ENCODE results near the gene GADD45GIP1.
A peak's percentile ranks its signal among the peaks of the same experiment; 100 is the strongest.

GADD45GIP1 gene

DNA sequence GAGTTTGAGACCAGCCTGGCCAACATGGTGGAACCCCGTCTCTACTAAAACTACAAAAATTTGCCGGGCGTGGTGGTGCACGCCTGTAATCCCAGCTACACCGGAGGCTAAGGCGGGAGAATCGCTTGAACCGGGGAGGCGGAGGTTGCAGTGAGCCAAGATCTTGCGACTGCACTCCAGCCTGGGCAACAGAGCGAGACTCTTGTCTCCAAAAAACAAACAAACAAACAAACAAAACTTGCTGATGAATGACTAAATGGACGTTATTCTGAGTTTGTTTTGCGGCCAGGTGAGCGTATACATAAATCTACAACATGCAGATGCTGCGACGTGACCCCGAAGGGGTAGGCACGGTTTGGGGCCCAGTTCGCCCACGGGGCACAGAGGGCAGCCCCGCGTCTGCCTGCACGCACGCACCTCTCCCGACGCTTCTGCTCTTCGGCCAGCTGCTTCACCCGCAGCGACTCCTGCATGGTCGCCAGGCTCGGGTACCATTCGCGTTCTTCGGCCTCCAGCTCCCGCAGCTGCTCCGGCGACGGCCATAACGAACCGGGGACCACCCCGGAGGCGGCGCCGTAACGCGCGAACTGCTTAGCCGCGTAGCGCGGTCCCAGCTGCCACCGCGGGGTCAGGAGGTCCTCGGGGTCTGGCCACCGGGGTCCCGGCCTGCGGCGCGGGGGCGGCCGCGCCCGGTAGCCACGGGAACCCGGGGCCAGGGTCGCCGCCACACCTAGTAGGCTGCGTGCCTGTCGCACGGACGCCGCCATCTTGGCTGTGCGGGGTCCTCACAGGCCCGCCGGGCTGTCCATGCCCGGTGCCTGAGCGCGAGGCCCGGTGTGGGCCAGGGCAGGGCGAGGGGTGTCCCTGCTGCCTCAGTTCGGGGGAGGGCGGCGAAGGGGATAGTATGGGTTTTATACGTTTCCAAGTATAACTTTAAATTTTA, at the start of gene GADD45GIP1:
Gene GADD45GIP1, minus strand, starts transcription at position 778 of the 943 bp plus-strand sequence. Its CDS starts 11 bp downstream, at position 767.
- peak; percentile 96 for ATAC-seq

DNA sequence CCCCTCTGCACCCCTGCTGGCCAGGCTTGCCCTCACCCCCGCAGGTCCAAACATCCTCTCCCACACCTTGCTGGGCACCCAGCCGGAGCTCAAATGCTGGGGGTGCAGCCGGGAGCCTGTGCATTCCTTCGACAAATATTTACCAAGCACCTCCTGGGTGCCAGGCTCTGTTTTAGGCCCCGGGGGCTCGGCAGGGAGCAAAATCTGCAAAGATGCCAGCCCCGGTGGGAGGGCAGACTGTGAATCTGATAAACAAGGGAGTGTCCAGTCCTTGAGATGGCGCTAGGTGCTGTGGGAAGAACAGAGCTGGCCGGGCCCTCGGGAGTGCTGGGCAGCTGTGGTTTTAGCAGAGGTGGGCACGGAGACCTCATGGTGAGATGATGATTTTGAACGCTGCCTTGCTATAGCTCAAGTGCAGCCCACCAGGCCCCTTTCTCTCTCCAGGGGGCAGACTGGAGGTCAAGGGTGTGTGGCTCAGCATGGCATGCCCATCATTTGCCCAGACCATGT, 48.9 kb upstream of the GADD45GIP1 start:
- no peak for ATAC-seq

DNA sequence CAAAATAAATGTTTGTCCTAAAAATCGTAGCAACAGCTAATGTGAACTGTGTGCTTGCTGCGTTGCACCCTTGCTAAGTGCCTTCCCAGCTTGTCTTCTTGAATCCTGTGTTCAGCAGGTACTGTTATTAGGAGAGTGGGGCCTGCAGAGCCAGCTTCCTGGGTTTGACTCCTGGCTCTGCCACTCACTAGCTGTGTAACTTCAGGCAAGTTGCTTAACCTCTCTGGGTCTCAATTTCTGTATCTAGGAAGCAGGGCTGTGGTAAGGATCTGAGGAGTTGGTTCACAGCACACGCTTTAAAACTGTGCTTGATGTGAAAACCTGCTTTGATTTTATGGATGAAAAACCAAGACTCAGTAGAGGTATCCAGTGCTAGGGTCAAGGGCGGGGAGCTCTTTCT, 48.2 kb upstream of the GADD45GIP1 start:
- no peak for ATAC-seq

DNA sequence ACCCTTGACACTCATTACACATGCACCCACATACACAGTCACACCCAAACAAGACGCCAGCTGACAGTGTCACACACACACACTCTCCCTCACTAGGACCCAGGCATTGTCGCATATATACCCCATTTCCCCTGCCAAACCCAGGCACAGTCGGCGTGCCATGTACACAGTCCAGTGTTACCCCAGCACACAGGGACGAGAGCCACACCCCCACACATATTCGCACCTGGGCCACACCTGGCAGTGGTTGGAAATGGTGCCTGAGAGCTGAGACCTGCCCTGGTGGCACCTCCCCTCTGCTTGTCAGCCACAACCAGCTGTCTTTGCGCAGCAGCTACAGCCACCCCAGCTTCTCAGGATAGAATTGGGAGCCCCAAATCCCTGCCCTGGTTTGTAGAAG, 47.2 kb upstream of the GADD45GIP1 start:
- ATAC-seq = no peak

DNA sequence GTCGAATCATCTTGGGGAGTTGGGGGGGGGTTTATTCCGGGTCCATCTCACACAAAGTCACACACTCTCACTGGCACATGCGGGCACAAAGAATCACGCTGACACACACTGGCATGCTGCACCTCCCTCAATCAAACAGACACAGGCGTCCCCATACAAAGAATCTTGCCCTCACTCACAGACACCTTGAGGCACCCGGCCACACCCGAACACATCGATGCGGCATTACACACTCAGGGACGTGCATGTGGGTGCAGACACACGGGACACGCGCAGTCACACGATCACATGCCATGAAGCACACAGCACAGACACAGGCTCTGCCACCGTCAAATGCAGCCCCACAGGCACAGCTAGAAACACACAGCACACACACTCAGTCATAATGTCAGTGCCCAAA, 46.1 kb upstream of the GADD45GIP1 start:
- ATAC-seq = no peak

DNA sequence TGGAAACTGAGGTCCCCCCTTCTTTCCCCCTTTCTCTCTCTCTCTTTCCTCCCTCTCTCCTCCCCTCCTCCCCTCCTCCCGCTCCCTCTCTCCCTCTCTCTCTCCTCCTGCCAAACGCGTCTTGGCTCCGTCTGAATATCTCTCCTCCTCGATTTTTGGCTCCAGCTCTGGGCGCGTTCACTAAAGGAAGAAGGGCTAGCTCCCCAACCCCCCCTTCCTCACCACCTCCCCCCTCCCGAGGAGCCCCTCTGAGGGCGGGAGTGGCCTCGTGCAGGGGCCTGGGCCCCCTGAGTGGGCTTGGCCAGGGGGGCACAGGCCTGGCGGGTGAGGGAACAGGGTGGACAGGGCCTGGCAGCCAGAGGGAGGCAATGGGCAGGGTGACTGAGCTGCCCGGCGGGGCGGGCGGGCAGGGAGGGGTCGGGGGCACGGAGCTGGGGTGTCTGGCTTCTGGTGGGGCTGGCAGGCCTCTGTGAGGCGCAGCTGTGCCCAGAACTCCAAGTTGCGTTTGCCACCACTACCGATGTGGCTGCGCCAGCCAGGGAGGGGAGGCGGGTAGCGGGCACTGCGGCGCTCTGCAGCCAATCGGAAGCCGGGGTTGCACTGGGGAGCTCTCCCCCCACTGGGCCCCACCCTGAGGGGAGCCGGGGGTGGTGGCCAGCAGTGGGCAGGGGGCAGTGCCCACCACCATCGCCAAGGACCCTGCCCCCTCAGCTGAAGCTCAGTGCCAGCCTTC, 45.3 kb upstream of the GADD45GIP1 start:
- ATAC-seq = no peak

DNA sequence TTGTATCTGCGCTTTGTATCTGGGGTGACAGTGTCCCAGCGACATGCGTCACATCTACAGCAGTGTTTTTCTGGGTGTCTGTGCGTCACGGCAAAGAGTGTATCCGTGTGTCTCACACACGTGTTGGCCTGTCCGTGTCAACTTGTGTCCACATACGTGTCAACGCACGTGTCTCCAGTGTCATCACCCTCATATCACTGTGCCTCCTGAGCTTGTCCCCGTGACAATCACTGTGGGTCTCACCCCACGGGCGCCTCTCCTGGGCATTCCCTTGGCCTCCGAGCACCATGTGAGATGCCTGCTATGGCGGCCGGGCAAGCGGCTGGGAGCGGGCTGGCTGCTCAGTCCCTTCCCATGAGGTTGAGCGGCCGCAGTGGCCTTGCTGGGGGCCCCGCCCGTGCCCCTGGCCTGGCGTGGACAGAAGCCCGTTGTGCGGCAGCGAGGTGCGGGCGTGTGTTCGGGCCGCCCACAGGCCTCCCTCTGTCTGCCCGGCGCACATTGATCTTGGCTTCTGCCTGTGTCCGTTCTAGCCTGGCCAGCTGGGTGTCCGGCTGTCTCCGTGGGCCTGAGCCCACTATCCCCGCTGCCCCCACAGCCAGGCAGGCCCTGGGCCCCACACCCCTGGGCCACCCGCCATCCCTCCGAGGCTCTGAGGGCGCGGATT, 44.6 kb upstream of the GADD45GIP1 start:
- no peak for ATAC-seq

DNA sequence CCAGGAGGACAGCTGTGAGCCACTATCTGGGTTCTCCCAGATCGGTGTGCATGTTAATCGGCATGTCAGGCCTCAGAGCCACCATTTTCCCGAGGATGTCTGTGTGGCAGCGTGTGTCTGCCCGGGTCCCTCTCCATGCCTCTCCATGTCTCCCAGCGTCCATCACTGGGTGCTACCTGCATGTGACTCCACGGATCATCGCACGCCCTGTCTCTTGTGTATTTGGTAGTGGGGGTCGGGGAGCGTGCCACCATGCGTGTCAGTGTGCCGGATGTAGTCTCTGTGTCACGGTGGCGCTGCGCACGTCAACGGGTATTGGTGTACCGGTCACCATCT, 44.1 kb upstream of the GADD45GIP1 start:
- ATAC-seq = no peak

DNA sequence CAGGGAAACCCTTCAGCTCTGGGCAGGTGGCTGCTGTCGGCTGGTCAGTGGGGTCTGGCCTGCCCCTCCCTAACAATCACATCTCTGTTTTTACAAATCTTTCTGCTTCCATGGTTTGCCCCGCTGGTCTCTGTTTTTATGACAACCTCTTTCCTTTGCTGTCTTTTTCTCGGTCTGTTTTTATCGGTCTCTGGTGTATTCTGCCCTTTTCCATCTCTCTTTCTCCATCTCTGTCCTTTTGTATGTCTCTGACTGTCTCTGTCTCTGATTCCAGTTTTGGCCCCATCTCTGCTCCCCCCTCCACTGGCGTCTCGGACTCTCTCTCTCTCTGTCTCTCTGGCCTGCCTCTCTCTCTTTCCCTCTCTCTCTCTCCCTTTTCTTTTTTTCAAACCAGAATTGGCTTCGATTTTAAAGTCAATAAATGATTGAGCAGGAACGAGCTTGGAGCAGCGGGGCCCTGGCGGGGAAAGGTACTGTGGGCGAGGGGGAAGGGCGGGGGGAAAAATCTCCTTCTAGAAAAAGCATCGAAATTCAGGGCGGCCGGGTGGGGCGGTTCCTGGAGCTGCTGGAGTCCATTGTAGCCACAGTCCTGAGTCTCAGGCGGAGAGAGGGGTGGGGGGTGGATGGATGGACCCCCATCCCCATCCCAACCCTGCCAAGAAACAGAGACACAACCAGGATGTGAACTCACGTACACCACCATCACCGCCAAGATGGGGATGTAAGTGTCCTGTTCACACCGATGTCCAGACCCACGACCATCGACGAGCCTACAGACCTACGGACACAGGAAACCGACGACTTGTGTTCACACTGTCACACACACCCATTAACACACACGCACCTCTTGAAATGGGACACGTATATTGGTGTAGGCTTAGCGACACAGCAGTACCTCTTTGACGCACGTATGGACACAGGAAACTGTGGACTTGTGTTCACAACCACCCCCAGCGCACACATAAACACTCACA, 41.2 kb upstream of the GADD45GIP1 start:
- ATAC-seq = no peak

DNA sequence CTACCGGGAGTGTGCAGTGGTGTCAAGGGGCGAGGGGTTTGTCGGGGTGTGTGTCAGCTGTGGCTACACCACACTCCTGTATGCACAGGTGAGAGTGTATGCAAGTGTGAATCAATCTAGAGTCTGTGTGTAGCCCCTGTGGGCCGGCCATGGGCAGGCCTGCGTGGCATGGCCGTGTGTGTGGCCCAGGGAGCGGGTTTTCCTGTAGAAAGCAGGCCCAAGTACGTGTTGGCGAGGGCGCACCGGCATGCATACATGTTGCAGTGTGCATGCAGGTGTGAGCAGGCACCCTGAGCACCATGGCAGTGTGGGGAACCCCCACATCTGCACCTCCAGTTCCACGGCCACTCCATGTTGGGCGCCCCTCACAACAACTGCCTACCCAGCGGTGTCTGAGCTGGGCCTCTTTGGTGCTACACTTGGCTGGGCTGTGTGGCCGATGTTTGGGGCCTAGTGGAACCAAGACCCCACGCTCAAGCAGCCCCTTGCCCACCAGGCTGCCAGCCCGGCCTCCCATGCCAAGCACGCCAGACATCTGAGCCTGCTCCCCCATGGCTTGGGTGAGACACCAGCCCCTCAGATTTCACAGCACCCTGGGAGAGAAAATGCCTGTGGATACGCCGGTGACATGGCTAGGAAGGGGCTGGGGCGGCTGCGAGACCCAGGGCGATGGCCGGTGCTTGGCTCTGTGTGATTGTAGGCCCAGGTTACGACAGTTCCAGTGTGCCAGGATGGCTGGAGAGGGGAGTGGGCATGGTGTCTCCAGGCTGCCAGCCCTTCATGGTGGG, 40.4 kb upstream of the GADD45GIP1 start:
- no peak for ATAC-seq

DNA sequence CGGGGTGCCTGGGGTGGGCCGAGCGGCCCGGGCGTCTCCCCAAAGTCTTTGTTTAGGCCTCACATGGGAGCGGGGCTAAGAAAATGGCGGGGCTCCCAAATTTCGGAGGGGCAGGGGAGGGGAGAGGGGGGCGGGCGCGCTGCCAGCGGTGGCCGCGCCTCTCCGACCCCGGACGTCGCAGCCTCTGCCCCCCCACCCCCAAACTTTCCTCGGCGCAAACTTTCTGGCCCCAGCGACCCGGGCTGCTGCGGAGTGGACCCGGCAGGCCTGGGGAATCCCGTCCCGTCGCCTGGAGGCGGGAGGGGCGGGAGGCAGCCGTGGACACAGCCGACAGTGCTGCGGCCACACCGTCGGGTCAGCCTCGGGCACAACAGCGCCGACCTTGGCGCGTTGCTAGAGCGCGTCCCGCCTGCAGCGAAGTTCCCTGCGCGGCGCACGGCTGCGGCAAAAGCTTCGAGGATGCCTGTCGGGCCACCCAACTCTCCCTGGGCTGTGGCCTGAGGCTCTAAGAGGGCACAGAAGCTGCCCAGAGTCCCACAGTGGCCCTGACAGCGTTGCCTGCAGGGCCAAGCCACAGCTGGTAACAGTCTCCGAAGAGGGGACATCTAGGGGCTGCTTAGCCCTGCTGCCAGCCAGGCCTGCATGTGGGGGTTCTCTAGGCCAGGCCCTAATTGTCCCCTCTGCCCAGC, 39.5 kb upstream of the GADD45GIP1 start:
- no peak for ATAC-seq

DNA sequence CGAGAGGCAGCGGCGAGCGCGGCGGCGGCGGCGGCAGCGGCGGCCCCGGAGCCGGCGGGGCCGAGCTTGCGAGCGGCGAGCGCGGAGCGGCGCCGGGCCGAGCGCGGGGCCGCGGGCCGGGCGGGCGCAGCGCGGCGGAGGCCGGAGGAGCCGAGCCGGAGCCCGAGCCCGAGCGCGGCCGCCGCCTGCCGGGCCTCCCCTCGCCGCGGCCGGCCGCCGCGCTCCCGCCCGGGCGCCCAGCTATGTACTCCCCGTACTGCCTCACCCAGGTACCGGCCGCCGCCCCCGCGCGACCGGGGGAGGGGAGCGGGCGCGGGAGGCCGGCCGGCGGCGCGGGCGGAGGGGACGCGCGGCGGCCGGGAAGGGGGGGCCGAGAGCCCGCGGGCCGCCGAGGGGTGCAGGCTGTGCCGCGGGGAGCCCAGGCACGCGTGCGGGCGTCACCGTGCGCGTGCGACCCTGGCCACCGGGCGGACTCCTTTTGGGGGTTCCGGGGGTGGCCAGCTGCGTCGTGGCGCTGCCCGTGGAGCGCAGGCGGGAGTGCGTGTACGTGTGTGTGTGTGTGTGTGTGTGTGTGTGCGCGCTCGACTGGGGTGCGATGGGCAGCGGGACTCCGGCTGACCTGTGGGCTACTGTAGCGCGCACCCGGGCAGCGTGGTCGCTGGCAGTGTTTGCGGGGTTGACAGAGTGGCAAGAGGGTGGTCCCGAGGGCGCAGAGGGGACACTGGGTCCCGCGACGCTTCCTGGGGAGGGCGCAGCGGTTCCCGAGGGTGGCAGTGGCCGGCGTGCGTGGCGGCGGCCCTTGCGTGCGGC, 38.8 kb upstream of the GADD45GIP1 start:
- ATAC-seq = peak in 1 of 2 donors; percentile 15

DNA sequence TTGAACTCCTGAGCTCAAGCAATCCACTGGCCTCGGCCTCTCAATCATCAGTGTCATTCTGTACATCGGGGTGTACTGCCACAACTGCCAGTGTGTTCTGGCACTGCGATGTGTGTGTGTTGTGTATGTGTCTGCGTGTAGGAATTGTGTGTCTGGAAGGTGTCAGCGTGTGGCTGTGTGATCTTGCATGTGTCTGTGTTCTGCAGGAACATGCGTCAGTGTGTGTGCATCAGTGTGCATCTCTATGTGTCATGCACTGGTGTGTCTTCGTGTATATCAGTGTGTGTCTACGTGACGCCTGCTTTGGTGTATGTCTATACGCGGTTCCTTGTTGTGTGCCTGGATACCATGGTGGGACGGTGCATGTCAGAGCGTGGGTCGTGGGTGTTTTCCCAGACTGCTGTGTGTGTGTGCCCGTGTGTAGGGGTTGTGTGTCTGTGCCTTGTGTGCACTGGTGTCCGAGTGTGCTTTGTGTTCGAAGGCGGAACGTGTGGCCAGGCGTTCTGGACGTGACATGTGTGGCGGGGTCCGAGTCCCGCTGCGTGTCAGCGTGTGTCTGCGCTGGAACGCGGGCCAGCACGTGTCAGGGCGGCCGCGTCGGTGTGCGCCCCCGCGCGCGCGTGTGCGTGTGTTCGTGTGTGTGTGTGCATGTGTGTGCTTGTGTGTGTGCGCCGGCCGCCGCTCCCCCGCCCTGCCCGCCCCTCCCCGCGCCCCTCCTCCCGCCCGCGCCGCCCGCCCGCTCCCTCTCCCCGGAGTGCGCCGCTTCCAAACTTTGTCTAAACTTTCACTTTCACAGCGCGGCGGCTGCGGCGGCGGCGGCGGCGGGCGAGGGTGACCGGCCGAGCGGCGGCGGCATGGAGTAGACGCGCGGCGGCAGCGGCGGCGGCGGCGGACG, 37.9 kb upstream of the GADD45GIP1 start, which contains the start of gene NFIX:
Gene NFIX, plus strand, starts transcription at position 775 of the 895 bp plus-strand sequence. CDS start 363 bp downstream, outside the sequence.
- peak; percentile 45 to 48 for ATAC-seq

DNA sequence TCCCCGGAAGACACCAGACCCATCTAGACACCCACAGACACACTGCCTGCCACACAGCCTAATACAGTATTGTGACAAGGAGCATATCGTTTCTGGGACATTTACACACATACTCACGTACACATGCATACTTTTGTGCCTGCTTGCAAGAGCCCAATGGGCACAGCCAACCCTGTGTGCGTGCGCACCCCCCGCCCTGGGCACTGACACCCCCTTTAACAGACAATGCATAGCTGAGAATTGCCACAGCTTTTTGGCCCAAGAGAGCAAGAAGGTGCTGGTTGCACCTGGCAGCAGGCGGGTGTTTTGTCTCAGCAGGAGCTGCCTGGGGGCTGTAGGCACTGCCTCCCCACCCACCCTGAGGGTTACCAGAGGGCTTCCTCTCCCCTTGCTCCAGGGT, 36.5 kb upstream of the GADD45GIP1 start:
- no peak for ATAC-seq

DNA sequence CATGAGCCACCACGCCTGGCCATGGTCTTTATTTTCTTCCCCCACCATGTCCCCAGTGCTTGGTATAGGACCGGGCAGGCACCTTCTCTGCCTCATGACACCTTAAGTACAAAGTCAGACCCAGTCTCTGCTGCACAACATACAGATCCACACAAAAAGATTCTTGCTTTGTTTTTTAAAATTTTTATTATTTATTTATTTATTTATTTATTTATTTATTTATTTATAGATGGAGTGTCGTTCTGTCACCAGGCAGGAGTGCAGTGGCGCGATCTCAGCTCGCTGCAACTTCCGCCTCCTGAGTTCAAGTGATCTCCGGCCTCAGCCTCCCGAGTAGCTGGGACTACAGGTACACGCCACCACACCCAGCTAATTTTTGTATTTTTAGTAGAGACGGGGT, 35.7 kb upstream of the GADD45GIP1 start:
- no peak for ATAC-seq

DNA sequence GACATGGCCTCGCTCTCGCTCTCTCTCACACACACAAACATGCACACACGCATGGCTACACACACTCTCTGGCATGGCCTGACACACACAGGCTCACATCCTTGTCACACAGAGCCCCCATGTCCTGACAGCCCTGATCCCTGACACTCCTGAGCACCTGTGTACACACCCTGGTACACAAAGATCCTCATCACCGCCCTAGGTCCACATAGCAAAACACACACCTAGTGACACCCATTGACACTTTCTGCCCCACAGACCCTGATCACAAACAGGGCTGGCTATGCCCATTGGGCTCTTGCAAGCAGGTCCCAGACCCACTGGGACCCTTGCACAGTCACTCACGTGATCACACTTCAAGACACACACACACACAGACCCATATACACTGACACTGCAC, 34.3 kb upstream of the GADD45GIP1 start:
- ATAC-seq = no peak

DNA sequence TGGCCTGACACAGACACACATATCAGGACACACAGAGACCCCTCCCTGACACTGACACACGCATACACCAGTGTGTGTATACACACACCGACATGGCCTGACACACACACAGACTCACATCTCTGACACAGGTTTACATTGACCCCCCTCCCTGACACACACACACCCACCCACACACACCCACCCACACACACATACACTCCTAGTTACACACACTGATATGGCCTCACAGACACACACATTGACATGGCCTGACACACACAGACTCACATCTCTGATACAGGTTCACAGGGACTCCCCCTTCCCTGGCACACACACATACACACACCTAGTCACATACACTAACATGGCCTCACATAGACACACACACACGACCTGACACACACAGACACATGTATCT, 33.8 kb upstream of the GADD45GIP1 start:
- ATAC-seq = no peak

DNA sequence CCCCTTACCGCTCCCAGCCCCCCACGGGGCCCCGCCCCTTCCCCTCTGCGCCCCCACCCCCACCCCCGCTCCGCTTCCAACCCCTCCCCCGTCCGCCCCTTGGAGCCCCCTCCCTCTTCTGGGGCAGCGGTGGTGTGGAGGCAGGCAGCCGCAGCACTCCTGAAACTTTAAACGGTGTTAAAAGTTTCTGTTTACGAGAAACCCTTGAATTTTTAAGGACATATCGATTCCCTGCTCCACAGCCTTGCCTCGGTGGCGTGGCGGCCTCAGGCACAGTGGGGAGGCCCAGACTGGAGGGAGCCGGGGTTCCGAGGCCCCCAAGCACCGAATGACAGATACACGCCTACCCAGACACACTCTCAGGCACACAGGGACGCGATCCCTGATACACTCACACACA, 33.4 kb upstream of the GADD45GIP1 start:
- no peak for ATAC-seq

All from activated CD4-positive, CD25-positive, alpha-beta regulatory T cell treated with anti-CD3 and anti-CD28 coated beads, Interleukin-2, amount 50 U/mL, for 24 hours (primary cell).